GM18909 (cell line): ENCODE measurements around the gene TIMP1.

Experiments used
- ATAC-seq: cut with Tn5 transposase; IDR thresholded peaks from one replicate; pipeline ENCODE4 v1.9.1; 2021; ENCODE audit warnings: mild to moderate bottlenecking; ENCODE audit not compliant: unreplicated experiment, poor library complexity

TIMP1 gene

GRCh38 chrX:47629419-47630200 is 47.4 kb downstream of the TIMP1 start, which contains the start of gene CFP:
Gene CFP, minus strand, starts transcription at chrX:47629930. Its CDS starts 86 bp downstream, at chrX:47629844.
- ATAC-seq = no peak

GRCh38 chrX:47631676-47632075 is 49.4 kb downstream of the TIMP1 start:
- ATAC-seq = no peak

GRCh38 chrX:47632666-47633065 is 50.4 kb downstream of the TIMP1 start:
- ATAC-seq = no peak

GRCh38 chrX:47633689-47634590 is 51.7 kb downstream of the TIMP1 start:
- ATAC-seq = no peak

- no peak for ATAC-seq
Observed at GRCh38 chrX:47634871-47635575, 52.8 kb downstream of the TIMP1 start.
